ENCODE measurements around the gene RAB40B.

GRCh38 chr17:82720204-82720603 is 21.7 kb upstream of the RAB40B start:
- TF ChIP-seq CTCF (IDR thresholded peaks at IDR 0.05) (no peak), POLR2A (IDR thresholded peaks at IDR 0.05) (no peak)

Data from breast epithelium (tissue), 3 donors.